GM12878 (cell line): ENCODE results near the gene LIMS2. TPM values are rescaled to one million over a fixed set of nuclear protein-coding genes. Genes with fewer than 3 reads are reported as not detected.

Experiments used
- ATAC-seq: fragments of 200-7000 bp; cut with Tn5 transposase; 3 replicates; pipeline ENCODE4 v1.9.1; 2020; ENCODE audit warnings: mild to moderate bottlenecking, moderate library complexity
- BruUV-seq: library from RNA; stranded (reverse); fragments of 400-500 nt; replicated peaks from 2 replicates; lab custom pipeline; 2021; lab: Mats Ljungman, UMichigan
- CTCF ChIA-PET: fragments of 300-600 bp; sonication (Branson Sonifier 250); formaldehyde crosslinking; extraction: SDS; loops from one replicate; lab custom pipeline; 2021; ENCODE audit warnings: inconsistent platforms; lab: Yijun Ruan, JAX
- POLR2A ChIA-PET: fragments of 350-600 bp; formaldehyde crosslinking; extraction: SDS; loops from one replicate; lab custom pipeline; 2021; ENCODE audit warnings: inconsistent platforms; lab: Charles Lee
- RAD21 ChIA-PET: fragments of 300-600 bp; sonication (Branson Sonifier 250); formaldehyde crosslinking; loops from one replicate; lab custom pipeline; 2023; ENCODE audit warnings: antibody characterized with exemption; ENCODE audit not compliant: unreplicated experiment; lab: Charles Lee
- SMC1A ChIA-PET: fragments of 300-600 bp; sonication (Branson Sonifier 250); formaldehyde crosslinking; loops from one replicate; lab custom pipeline; 2023; ENCODE audit not compliant: unreplicated experiment, uncharacterized antibody; lab: Charles Lee
- DNase-seq: peaks from one replicate; pipeline ENCODE4 v3.0.0-alpha.2; 2011; ENCODE audit warnings: low read depth, low spot score
- FAIRE-seq: peaks from 3 replicates; lab custom pipeline; 2011; peaks lifted over from hg19 to GRCh38; lab: Jason Lieb, UNC
- H2AFZ ChIP-seq: 2 replicates; pipeline ENCODE4 v1.6.0; 2011; ENCODE audit warnings: low read depth, low read length, control low read depth; ENCODE audit not compliant: control insufficient read depth
- H3K27ac ChIP-seq: 2 replicates; pipeline ENCODE4 v1.5.1; 2011; ENCODE audit warnings: control low read depth; ENCODE audit not compliant: control insufficient read depth, insufficient read depth
- H3K27me3 ChIP-seq, 2 experiments: replicated peaks in 1 of 2; 2 replicates each; pipeline versions ENCODE4 v1.6.0 to v1.6.1; 2011; ENCODE audit warnings: low read length in 1 of 2; ENCODE audit not compliant: control insufficient read depth in 2 of 2, insufficient read depth in 2 of 2
- H3K36me3 ChIP-seq, 2 experiments: 2 replicates each; pipeline ENCODE4 v1.5.1; 2011; ENCODE audit warnings: low read length in 1 of 2; ENCODE audit not compliant: control insufficient read depth in 2 of 2, insufficient read depth in 2 of 2
- H3K4me1 ChIP-seq: 2 replicates; pipeline ENCODE4 v1.6.1; 2011; ENCODE audit warnings: mild to moderate bottlenecking, low read length, moderate library complexity, mixed read lengths; ENCODE audit not compliant: control insufficient read depth, insufficient read depth
- H3K4me2 ChIP-seq: 2 replicates; pipeline ENCODE4 v1.6.0; 2011; ENCODE audit warnings: control low read depth; ENCODE audit not compliant: control insufficient read depth, insufficient read depth
- H3K4me3 ChIP-seq: fragments of 200-600 bp; sonication (generic); 2 replicates; pipeline ENCODE4 v1.5.1; 2016
- H3K79me2 ChIP-seq: 2 replicates; pipeline ENCODE4 v1.6.0; 2011; ENCODE audit warnings: low read length; ENCODE audit not compliant: control insufficient read depth, insufficient read depth
- H3K9ac ChIP-seq: 2 replicates; pipeline ENCODE4 v1.8.0; 2011; ENCODE audit warnings: low read length, control low read depth, mixed read lengths; ENCODE audit not compliant: control insufficient read depth, insufficient read depth
- H3K9me3 ChIP-seq: replicated peaks from 3 replicates; pipeline ENCODE4 v1.5.1; 2011; ENCODE audit warnings: mild to moderate bottlenecking, low read length; ENCODE audit not compliant: control insufficient read depth, insufficient read depth
- H4K20me1 ChIP-seq: 2 replicates; pipeline ENCODE4 v1.6.0; 2011; ENCODE audit not compliant: control insufficient read depth, insufficient read depth
- ETV6 ChIP-seq, 2 experiments: fragments of 450-650 bp in 1 of 2; IDR thresholded peaks in 1 of 2; conservative IDR thresholded peaks in 1 of 2; 2 replicates each; pipeline ENCODE4 v1.6.1; 2014; ENCODE audit warnings: antibody characterized with exemption in 1 of 2, borderline replicate concordance in 1 of 2, low read depth in 1 of 2, mild to moderate bottlenecking in 1 of 2, moderate library complexity in 1 of 2
- NFYB ChIP-seq: IDR thresholded peaks from 2 replicates; pipeline ENCODE4 v1.6.1; 2011; ENCODE audit warnings: low read depth, mild to moderate bottlenecking, low read length, improper control_type of control experiment, moderate library complexity; ENCODE audit not compliant: insufficient read depth
- PML ChIP-seq: IDR thresholded peaks from 2 replicates; pipeline ENCODE4 v1.6.1; 2012; ENCODE audit warnings: low read length, inconsistent platforms
- RAD21 ChIP-seq: IDR thresholded peaks from 2 replicates; pipeline ENCODE4 v1.6.1; 2011; ENCODE audit warnings: mild to moderate bottlenecking, low read depth, low read length, moderate library complexity; ENCODE audit not compliant: insufficient read depth
- SMC3 ChIP-seq: IDR thresholded peaks from 2 replicates; pipeline ENCODE4 v1.6.1; 2011; ENCODE audit warnings: low read length, improper control_type of control experiment, borderline replicate concordance
- SRF ChIP-seq, 2 experiments: IDR thresholded peaks; 2 replicates each; pipeline ENCODE4 v1.6.1; 2011; ENCODE audit warnings: low read depth in 2 of 2, low read length in 2 of 2, mild to moderate bottlenecking in 1 of 2, moderate library complexity in 1 of 2
- STAT1 ChIP-seq: fragments of 450-650 bp; conservative IDR thresholded peaks from 2 replicates; pipeline ENCODE4 v1.6.1; 2014; ENCODE audit warnings: antibody characterized with exemption, mild to moderate bottlenecking
- SUZ12 ChIP-seq: fragments of 200-600 bp; sonication (generic); IDR thresholded peaks from one replicate; pipeline ENCODE4 v1.6.1; 2018; ENCODE audit warnings: antibody characterized with exemption, mild to moderate bottlenecking; ENCODE audit not compliant: unreplicated experiment
- WRNIP1 ChIP-seq: IDR thresholded peaks from 2 replicates; pipeline ENCODE4 v1.6.1; 2011; ENCODE audit warnings: low read depth, low read length, improper control_type of control experiment, borderline replicate concordance
- ZNF622 ChIP-seq: fragments of 450-650 bp; IDR thresholded peaks from 2 replicates; pipeline ENCODE4 v1.6.1; 2017; ENCODE audit warnings: mild to moderate bottlenecking, inconsistent platforms
- WGBS: methylation state at CpG from one replicate; pipeline ENCODE4 v1.1.6; 2016; ENCODE audit warnings: low lambda C conversion rate; ENCODE audit not compliant: insufficient replicate concordance, insufficient coverage; ENCODE audit errors: missing lambda C conversion rate; 5-methylcytosine and 5-hydroxymethylcytosine counted together
- in situ Hi-C: fragments of 300-500 bp; cut with MboI; formaldehyde crosslinking; loops from 9 replicates; pipeline ENCODE4 v1.14.3; 2018; ENCODE audit warnings: mixed read lengths
- intact Hi-C: fragments of 100-400 bp; cut with micrococcal nuclease; formaldehyde crosslinking; loops from one replicate; pipeline ENCODE4 v1.14.2; 2022; ENCODE audit not compliant: unreplicated experiment
- polyA plus RNA-seq, 11 experiments: library from polyadenylated mRNA; depleted of rRNA in 4 of 11; unstranded in 6 of 11; stranded (reverse) in 5 of 11; fragments of >200 nt; fragmentation: Nextera tagmentation in 4 of 11; fragmentation: Illumina TruSeq in 1 of 11; extraction: Ambion mirVana in 4 of 11; extraction: Trizol in 1 of 11; gene quantifications; 1 replicate in 1 of 11; 2 replicates in 10 of 11; pipeline versions ENCODE4 v1.2.1 to v1.2.3, GENCODE V29; 2011 to 2016; ENCODE audit warnings: inconsistent platforms in 2 of 11, missing spikeins in 2 of 11, low read depth in 1 of 11
- total RNA-seq, 4 experiments: library from RNA; depleted of rRNA in 3 of 4; stranded (reverse); fragments of >200 nt in 3 of 4; fragmentation: Illumina TruSeq in 1 of 4; extraction: Trizol in 1 of 4; gene quantifications; 2 replicates each; pipeline versions ENCODE4 v1.2.1 to v1.2.3, GENCODE V29; 2013 to 2021
- TF ChIP-seq, protein P1 (sequence below): fragments of 150-350 bp; IDR thresholded peaks from 2 replicates; pipeline ENCODE4 v1.6.1; 2016; ENCODE audit warnings: low read depth, low read length
- TF ChIP-seq, protein P2 (sequence below): IDR thresholded peaks from 2 replicates; pipeline ENCODE4 v1.6.1; 2011; ENCODE audit warnings: low read depth, low read length, improper control_type of control experiment, borderline replicate concordance

LIMS2 gene
- total and polyA plus RNA-seq, 10 of the 15 experiments (the other 5 are each of a cell fraction or from before 2014, with no cell fraction given) = 0.06 to 0.81 (median 0.16) TPM; not detected in 2

DNA sequence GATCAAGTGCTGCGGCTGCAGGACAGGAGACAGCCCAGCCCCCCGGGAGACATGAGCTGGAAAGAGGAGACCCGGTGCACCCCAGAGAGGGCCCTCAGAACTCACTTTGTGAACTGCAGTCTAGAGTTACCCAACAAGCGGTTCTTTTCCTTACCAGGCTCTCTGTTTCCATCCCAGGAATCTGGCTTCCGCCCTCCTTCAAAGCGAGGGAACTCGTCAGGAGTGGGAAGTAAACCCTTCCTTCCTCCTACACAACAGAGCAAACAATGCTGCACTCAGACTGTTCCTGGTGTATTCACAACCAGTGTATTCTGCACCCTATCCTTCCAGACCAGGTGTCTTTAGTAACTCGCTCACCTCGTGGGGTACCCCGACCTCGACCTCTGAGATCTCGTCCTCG, 34.0 kb upstream of the LIMS2 start:
- ChIA-PET RAD21 (no interaction called here), SMC1A (no interaction called here), POLR2A (no interaction called here), CTCF (no interaction called here)
- no peaks in the 10 kb centered on the region for H3K4me1 ChIP-seq
- WGBS = 95% methylated on average over 13 of the region's 13 CpGs
- H3K79me2 ChIP-seq = no peaks in the 10 kb centered on the region
- intact Hi-C loops = no loop called here
- in situ Hi-C loops = no loop called here
- H3K27ac ChIP-seq = no peak overlapping the region
- H3K9me3 ChIP-seq = no peaks in the 10 kb centered on the region
- H3K36me3 ChIP-seq = peaks cover 13 to 21% of the 10 kb centered on the region in 2 experiments; a peak in 3 of 4 replicates
- no peak for FAIRE-seq
- ATAC-seq = no peak
- H3K4me2 ChIP-seq = no peak overlapping the region
- no TSS peak for BruUV-seq
- no peaks in the 10 kb centered on the region for H3K27me3 ChIP-seq
- no peaks in the 10 kb centered on the region for H4K20me1 ChIP-seq
- no peak overlapping the region for H2AFZ ChIP-seq
- no peak for DNase-seq
- TF ChIP-seq SUZ12 = no peak
- TF ChIP-seq, protein P1, sequence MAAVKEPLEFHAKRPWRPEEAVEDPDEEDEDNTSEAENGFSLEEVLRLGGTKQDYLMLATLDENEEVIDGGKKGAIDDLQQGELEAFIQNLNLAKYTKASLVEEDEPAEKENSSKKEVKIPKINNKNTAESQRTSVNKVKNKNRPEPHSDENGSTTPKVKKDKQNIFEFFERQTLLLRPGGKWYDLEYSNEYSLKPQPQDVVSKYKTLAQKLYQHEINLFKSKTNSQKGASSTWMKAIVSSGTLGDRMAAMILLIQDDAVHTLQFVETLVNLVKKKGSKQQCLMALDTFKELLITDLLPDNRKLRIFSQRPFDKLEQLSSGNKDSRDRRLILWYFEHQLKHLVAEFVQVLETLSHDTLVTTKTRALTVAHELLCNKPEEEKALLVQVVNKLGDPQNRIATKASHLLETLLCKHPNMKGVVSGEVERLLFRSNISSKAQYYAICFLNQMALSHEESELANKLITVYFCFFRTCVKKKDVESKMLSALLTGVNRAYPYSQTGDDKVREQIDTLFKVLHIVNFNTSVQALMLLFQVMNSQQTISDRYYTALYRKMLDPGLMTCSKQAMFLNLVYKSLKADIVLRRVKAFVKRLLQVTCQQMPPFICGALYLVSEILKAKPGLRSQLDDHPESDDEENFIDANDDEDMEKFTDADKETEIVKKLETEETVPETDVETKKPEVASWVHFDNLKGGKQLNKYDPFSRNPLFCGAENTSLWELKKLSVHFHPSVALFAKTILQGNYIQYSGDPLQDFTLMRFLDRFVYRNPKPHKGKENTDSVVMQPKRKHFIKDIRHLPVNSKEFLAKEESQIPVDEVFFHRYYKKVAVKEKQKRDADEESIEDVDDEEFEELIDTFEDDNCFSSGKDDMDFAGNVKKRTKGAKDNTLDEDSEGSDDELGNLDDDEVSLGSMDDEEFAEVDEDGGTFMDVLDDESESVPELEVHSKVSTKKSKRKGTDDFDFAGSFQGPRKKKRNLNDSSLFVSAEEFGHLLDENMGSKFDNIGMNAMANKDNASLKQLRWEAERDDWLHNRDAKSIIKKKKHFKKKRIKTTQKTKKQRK = no peak
- TF ChIP-seq SRF (IDR thresholded peaks at IDR 0.05; ENCODE audit: low read depth in 2 of 2, low read length in 2 of 2) = no peak
- TF ChIP-seq WRNIP1 = no peak
- no peak for TF ChIP-seq SMC3
- TF ChIP-seq ETV6 (conservative IDR thresholded peaks at IDR 0.05 in 1 of 2, IDR thresholded peaks at IDR 0.05 in 1 of 2; ENCODE audit: borderline replicate concordance in 1 of 2, low read depth in 1 of 2) = no peak
- TF ChIP-seq STAT1 = no peak
- TF ChIP-seq RAD21 = no peak
- TF ChIP-seq PML = no peak
- TF ChIP-seq, protein P2, sequence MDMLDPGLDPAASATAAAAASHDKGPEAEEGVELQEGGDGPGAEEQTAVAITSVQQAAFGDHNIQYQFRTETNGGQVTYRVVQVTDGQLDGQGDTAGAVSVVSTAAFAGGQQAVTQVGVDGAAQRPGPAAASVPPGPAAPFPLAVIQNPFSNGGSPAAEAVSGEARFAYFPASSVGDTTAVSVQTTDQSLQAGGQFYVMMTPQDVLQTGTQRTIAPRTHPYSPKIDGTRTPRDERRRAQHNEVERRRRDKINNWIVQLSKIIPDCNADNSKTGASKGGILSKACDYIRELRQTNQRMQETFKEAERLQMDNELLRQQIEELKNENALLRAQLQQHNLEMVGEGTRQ = no peak
- TF ChIP-seq NFYB = no peak
- no peak for TF ChIP-seq ZNF622
- no peak overlapping the region for H3K9ac ChIP-seq
- H3K4me3 ChIP-seq = no peak overlapping the region
